HG03469 (cell line): ENCODE results near the gene CDO1.
"Not testable (repeated sequence)": the region's sequence is repeated elsewhere in the genome, so short reads cannot be mapped to it uniquely, and the experiment has no call there.

Experiments used
- ATAC-seq: cut with Tn5 transposase; IDR thresholded peaks from one replicate; pipeline ENCODE4 v1.9.1; 2021; ENCODE audit warnings: mild to moderate bottlenecking, moderate library complexity, moderate number of reproducible peaks; ENCODE audit not compliant: unreplicated experiment

Gene CDO1

GRCh38 chr5:115831163-115831768 is 14.8 kb upstream of the CDO1 start:
- peak; percentile 66 for ATAC-seq

DNA sequence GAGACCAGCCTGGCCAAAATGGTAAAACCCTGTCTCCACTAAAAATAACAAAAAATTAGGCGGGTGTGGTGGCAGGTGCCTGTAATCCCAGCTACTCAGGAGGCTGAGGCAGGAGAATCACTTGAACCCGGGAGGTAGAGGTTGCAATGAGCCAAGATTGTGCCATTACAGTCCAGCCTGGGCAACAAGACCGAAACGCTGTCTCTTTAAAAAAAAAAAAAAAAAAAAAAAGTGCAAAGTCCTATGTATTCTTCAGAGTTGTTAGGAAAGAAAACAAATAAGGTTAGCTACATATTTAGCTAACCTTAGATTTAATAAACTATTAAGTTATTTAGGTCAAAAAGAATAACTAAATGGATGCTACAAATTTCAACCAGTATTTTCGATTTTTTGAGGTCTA is 13.5 kb upstream of the CDO1 start:
- no peak for ATAC-seq

DNA sequence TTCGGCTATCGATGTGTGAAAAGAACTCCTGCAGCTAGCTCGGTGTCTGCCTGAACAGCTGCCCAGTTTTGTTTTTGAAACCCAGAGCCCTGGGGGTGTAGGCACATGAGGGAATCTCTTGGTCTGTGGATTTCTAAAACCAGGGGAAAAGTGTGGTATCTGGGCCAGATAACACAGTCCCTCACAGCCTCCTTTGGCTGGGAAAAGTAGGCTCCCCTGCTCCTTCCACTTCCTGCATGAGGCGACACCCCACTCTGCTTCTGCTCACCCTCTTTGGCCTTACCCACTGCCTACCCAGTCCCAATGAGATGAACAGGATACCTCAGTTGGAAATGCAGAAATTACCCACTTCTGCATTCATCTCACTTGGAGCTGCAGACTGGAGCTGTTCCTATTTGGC is 9.5 kb upstream of the CDO1 start:
- ATAC-seq, result no peak

- ATAC-seq, result not testable (repeated sequence)
These were observed 8.5 kb upstream of the CDO1 start for GRCh38 chr5:115824983-115825382.

DNA sequence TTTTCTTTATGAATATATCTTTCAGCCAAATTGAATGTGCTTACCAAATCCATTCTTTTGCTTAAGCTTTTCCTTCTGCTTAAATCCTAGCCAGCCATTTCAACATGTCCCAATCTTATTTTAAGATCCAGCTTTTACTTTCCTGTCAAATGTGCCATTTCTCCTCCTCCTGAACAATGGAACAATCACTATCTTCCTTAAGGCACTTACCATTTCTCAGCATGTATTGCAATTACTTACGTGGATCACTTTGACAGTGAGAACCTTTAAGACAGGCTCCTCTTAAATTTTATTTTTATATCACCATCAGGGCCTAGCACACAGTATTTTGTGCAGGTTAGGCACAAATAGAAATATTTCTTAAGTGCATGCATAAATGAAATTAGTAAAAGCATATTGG is 4.4 kb upstream of the CDO1 start:
- no peak for ATAC-seq

DNA sequence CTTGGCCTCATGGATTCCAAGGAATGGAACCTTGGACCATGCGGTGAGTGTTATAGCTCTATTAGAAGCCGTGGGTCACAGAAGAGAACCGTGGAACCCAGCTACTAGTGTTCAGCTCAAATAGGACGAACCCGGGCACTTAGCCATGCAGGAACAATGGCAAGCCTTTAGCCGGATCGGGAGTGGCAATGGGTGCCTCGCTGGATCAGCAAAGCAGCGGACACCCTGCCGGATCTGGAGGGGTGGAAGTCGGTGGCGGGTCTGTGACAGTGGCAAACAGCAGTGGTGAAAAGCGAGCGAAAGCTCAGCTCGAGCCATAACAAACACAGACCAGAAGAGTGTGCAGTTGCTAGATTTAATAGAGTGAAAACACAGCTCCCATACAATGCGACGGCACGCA is 2.4 kb upstream of the CDO1 start:
- no peak for ATAC-seq

DNA sequence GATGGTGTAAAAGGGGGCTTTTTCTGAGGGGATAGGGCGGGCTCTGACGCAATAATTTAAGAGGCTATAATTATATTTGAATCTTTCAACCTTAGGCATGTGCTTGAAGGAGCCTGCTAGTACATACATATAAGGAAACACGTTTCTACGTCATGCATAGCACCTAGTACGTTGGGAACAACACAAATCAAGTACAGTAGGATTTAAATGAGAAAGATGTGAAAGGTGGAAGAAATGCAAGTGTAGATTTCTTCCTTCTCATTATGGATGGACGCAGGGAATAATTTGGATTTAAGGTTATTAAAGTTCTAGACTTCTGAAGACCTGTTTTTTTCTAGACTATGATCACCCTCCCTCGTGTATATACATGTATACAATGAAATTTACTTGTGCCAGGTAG is 927 bp upstream of the CDO1 start:
- no peak for ATAC-seq

- ATAC-seq, result no peak
These were observed 700 bp downstream of the CDO1 start for GRCh38 chr5:115815693-115816225.

GRCh38 chr5:115815006-115815692 is 1.3 kb downstream of the CDO1 start:
- ATAC-seq, result no peak

- no peak for ATAC-seq
These were observed 2.7 kb downstream of the CDO1 start for GRCh38 chr5:115813719-115814118.

GRCh38 chr5:115812372-115812771 is 4.1 kb downstream of the CDO1 start:
- no peak for ATAC-seq

GRCh38 chr5:115811406-115811805 is 5.1 kb downstream of the CDO1 start:
- ATAC-seq, result no peak

DNA sequence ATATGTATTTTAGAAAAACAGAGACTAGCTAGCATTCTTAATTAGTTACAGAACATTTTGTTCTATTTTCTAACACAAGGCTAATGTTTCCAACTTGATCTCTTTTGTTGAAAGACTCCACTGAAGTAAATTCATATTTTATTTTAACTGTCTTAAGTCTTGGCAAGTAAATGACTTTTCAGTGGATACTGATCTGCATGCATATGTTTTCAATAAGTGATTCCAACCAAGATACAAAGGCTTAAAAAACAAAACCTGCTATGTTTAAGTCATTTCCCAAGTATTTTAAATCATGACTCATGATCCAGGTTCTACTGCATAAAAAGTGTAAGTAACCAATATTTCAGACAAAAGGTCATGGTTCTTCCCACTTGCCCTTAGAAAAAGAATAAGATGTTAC is 5.7 kb downstream of the CDO1 start:
- ATAC-seq, result no peak

- no peak for ATAC-seq
These were observed 6.5 kb downstream of the CDO1 start for GRCh38 chr5:115809946-115810345.

- ATAC-seq, result not testable (repeated sequence)
These were observed 8.4 kb downstream of the CDO1 start for GRCh38 chr5:115808066-115808465.

DNA sequence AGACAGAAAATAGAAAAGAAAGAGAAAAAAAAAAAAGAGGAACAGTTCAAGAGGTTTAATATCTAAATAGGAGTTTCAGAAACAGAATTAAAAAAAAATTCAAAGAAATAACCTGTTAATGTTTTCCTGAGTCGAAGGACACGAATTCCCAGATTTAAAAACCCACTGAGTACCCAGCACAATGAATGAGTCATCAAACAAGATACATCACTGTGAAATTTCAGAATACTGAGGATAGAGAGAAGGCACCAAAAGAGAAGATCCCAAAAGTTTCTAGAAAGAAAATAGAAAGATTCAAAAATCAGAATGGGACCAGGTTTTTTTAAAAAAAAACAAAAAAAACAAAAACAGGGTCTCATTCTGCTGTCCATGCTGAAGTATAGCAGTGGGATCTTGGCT is 8.8 kb downstream of the CDO1 start:
- ATAC-seq, result no peak

GRCh38 chr5:115806986-115807653 is 9.3 kb downstream of the CDO1 start:
- no peak for ATAC-seq

DNA sequence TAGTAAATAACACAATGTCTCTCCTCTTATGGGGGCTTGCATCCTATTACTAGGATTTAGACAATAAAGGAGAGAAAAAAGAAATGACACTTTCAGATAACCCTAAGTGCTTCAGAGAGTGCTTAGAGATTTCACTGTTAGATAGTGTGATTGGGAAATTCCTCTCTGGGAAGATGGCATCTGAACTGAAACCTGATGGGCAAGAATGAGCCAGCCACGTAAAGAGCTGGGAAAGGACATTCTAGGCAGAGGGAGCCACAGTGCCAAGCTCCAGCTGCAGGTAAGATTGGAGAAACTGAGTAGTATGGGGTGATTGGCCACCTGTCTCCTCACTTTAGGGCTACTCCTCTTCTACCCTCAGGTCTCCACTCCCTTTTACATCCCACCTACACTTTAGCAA is 14.5 kb downstream of the CDO1 start:
- ATAC-seq, result no peak

DNA sequence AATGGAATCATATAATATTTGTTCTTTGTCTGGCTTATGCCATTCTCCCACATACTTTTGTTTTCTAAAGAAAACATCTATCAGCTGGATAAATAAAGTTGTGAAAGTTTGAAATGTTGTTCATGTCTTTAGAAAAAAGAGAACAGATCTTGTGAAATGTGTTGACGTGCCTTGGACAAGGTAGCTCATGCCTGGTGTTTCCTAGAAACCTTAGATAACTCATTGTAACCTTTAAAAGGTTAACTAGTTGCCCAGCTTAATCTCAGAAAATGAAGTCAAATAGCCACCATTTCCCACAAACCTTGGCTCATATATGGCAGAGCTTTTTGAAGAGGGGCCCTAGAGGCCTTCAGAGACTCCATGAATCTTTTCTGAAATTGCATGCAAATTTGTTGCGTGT is 15.3 kb downstream of the CDO1 start:
- ATAC-seq, result no peak

GRCh38 chr5:115800108-115800507 is 16.4 kb downstream of the CDO1 start:
- ATAC-seq, result no peak

- no peak for ATAC-seq
These were observed 18.2 kb downstream of the CDO1 start for GRCh38 chr5:115798252-115798651.

GRCh38 chr5:115796656-115797055 is 19.8 kb downstream of the CDO1 start:
- ATAC-seq, result no peak
